Activated CD4-positive, alpha-beta memory T cell treated with anti-CD3 and anti-CD28 coated beads, Interleukin-2, amount 10 ng/mL, durations not matched to agents 7 days and 5 days (primary cell): ENCODE data around the gene INPP5A. TPM values are rescaled to one million over a fixed set of nuclear protein-coding genes. Genes with fewer than 3 reads are reported as not detected.

Source experiments
- CTCF ChIA-PET: fragments of 350-600 bp; sonication (Branson Sonifier 250); formaldehyde crosslinking; loops from one replicate; lab custom pipeline; 2021; ENCODE audit warnings: antibody characterized with exemption, inconsistent platforms; lab: Charles Lee
- POLR2A ChIA-PET: fragments of 350-600 bp; sonication (Branson Sonifier 250); formaldehyde crosslinking; loops from one replicate; lab custom pipeline; 2021; ENCODE audit warnings: antibody characterized with exemption; lab: Charles Lee
- DNase-seq: peaks from one replicate; pipeline ENCODE4 v3.0.0-alpha.2; 2020
- H3K27ac Mint-ChIP-seq: one replicate; pipeline ENCODE4 v1.8.0; 2021; ENCODE audit warnings: mild to moderate bottlenecking, mixed read lengths
- H3K27me3 Mint-ChIP-seq: one replicate; pipeline ENCODE4 v1.8.0; 2021; ENCODE audit warnings: mixed read lengths
- H3K36me3 Mint-ChIP-seq: one replicate; pipeline ENCODE4 v1.8.0; 2021; ENCODE audit warnings: low read depth, mixed read lengths
- H3K4me1 Mint-ChIP-seq: one replicate; pipeline ENCODE4 v1.8.0; 2021; ENCODE audit warnings: mixed read lengths
- H3K4me3 Mint-ChIP-seq: one replicate; pipeline ENCODE4 v1.8.0; 2021; ENCODE audit warnings: mild to moderate bottlenecking, mixed read lengths
- H3K9me3 Mint-ChIP-seq: one replicate; pipeline ENCODE4 v1.8.0; 2021; ENCODE audit warnings: mixed read lengths
- total RNA-seq, 2 experiments: library from RNA; stranded (reverse); gene quantifications; one replicate each; pipeline ENCODE4 v1.2.3, GENCODE V29; 2021

Gene INPP5A
- total RNA-seq, 2 experiments from 2014 or later = 9.3 to 9.5 TPM

- Mint-ChIP-seq H3K4me1 (peaks cover 18% of the 10 kb centered on the region), H3K36me3 (peaks cover 13% of the 10 kb centered on the region), H3K4me3 (no peak overlapping the region), H3K27ac (no peak overlapping the region), H3K27me3 (peaks cover 12% of the 10 kb centered on the region), H3K9me3 (peaks cover 3% of the 10 kb centered on the region)
- ChIA-PET POLR2A (no interaction called here), CTCF (no interaction called here)
- no peak for DNase-seq
These were observed 49.6 kb downstream of the INPP5A start for GRCh38 chr10:132587175-132587574.

GRCh38 chr10:132588301-132589013, 50.9 kb downstream of the INPP5A start:
- CTCF ChIA-PET = interaction anchor here (0.6 to 0.7 kb wide), 2 partner anchors 62 to 130 kb away, joined by 3 to 5 read pairs; no protein-coding TSS in a partner anchor
- H3K9me3 Mint-ChIP-seq = peaks cover 3% of the 10 kb centered on the region
- H3K4me3 Mint-ChIP-seq = peak overlapping the region; percentile 10

GRCh38 chr10:132589015-132589414, 51.4 kb downstream of the INPP5A start:
- Mint-ChIP-seq H3K9me3 (peaks cover 3% of the 10 kb centered on the region), H3K27me3 (peaks cover 7% of the 10 kb centered on the region), H3K4me3 (peak overlapping the region; percentile 10), H3K36me3 (peaks cover 13% of the 10 kb centered on the region), H3K4me1 (peaks cover 32% of the 10 kb centered on the region), H3K27ac (peak overlapping the region; percentile 35)
- no peak for DNase-seq
- ChIA-PET POLR2A (no interaction called here), CTCF (no interaction called here)

More at GRCh38 chr10:132588301-132589013, 50.9 kb downstream of the INPP5A start:
- H3K4me1 Mint-ChIP-seq = peaks cover 27% of the 10 kb centered on the region
- POLR2A ChIA-PET = interaction anchor here (1.2 kb wide), 1 partner anchor 49 kb away, joined by 5 read pairs; no protein-coding TSS in a partner anchor
- H3K27me3 Mint-ChIP-seq = peaks cover 7% of the 10 kb centered on the region
- peaks cover 13% of the 10 kb centered on the region for H3K36me3 Mint-ChIP-seq
- peak; percentile 54 for DNase-seq
- peak overlapping the region; percentile 35 for H3K27ac Mint-ChIP-seq

GRCh38 chr10:132589681-132590080, 52.1 kb downstream of the INPP5A start:
- POLR2A ChIA-PET = no interaction called here
- peaks cover 6% of the 10 kb centered on the region for H3K27me3 Mint-ChIP-seq

GRCh38 chr10:132590094-132590751, 52.6 kb downstream of the INPP5A start:
- ChIA-PET POLR2A (no interaction called here), CTCF (no interaction called here)
- Mint-ChIP-seq H3K27ac (no peak overlapping the region), H3K36me3 (peaks cover 13% of the 10 kb centered on the region), H3K4me3 (no peak overlapping the region), H3K4me1 (peaks cover 36% of the 10 kb centered on the region), H3K9me3 (peaks cover 3% of the 10 kb centered on the region), H3K27me3 (peaks cover 6% of the 10 kb centered on the region)
- no peak for DNase-seq

More at GRCh38 chr10:132589681-132590080, 52.1 kb downstream of the INPP5A start:
- peaks cover 3% of the 10 kb centered on the region for H3K9me3 Mint-ChIP-seq
- peaks cover 13% of the 10 kb centered on the region for H3K36me3 Mint-ChIP-seq
- DNase-seq = no peak
- H3K4me3 Mint-ChIP-seq = no peak overlapping the region
- H3K4me1 Mint-ChIP-seq = peaks cover 36% of the 10 kb centered on the region
- H3K27ac Mint-ChIP-seq = no peak overlapping the region
- CTCF ChIA-PET = no interaction called here

DNA sequence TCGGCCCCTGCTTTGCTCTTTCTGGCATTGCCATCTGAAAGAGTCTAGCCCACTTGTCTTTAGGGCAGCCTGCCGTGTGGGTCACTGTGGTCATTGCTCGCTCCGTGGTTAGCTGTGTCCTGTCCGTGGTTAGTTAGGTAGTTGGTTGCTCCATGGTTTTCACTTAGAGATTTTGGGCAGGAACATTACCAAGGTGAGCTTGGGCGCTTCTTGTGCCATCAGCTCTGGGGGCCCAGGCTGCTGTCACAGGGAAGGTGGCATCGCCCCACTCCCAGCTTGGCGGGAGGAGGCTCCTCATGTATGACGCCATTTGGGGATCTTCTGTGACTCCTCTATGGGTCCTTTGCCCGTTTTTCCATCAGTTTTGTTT, 53.1 kb downstream of the INPP5A start:
- Mint-ChIP-seq H3K4me3 (no peak overlapping the region), H3K36me3 (peaks cover 13% of the 10 kb centered on the region), H3K4me1 (peaks cover 36% of the 10 kb centered on the region), H3K27ac (no peak overlapping the region), H3K27me3 (peaks cover 6% of the 10 kb centered on the region), H3K9me3 (peaks cover 3% of the 10 kb centered on the region)
- DNase-seq = no peak
- POLR2A ChIA-PET = no interaction called here
- CTCF ChIA-PET = no interaction called here

GRCh38 chr10:132591166-132591971, 53.8 kb downstream of the INPP5A start:
- DNase-seq = no peak
- peaks cover 3% of the 10 kb centered on the region for H3K9me3 Mint-ChIP-seq
- ChIA-PET CTCF (no interaction called here), POLR2A (no interaction called here)
- no peak overlapping the region for H3K27ac Mint-ChIP-seq
- H3K4me1 Mint-ChIP-seq = peaks cover 36% of the 10 kb centered on the region
- H3K4me3 Mint-ChIP-seq = no peak overlapping the region
- H3K27me3 Mint-ChIP-seq = peaks cover 6% of the 10 kb centered on the region
- H3K36me3 Mint-ChIP-seq = peaks cover 13% of the 10 kb centered on the region

DNA sequence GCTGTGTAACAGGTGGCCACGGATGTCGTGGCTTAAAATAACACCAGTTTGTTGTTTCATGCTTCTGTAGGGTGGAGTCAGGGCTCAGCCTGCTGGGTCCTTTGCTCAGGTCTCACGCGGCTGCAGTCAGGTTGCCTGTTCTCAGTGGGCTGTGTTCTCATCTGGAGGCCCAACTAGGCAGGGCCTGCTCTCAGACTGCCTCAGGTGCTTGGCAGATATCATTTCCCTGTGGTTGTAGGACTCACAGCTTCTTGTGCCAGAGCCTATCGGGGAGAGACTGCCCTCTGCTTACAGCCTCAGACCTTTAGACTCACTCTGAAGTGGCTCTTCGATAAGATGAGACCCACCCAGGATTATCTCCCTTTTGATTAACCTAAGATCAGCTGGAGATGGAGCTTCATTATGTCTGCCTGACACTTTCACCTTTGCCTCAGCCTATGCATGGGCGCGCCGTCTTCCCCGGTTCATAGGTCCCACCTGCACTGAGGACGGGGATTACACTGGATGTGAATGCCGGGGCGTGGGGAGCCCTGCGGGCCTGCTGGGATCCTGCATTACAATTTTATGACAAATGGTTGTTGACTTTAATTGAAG, 55.3 kb downstream of the INPP5A start:
- Mint-ChIP-seq H3K36me3 (peaks cover 8% of the 10 kb centered on the region), H3K9me3 (peaks cover 13% of the 10 kb centered on the region), H3K27ac (no peak overlapping the region), H3K4me1 (peaks cover 33% of the 10 kb centered on the region), H3K27me3 (peaks cover 2% of the 10 kb centered on the region), H3K4me3 (no peak overlapping the region)
- ChIA-PET CTCF (no interaction called here), POLR2A (no interaction called here)
- no peak for DNase-seq

DNA sequence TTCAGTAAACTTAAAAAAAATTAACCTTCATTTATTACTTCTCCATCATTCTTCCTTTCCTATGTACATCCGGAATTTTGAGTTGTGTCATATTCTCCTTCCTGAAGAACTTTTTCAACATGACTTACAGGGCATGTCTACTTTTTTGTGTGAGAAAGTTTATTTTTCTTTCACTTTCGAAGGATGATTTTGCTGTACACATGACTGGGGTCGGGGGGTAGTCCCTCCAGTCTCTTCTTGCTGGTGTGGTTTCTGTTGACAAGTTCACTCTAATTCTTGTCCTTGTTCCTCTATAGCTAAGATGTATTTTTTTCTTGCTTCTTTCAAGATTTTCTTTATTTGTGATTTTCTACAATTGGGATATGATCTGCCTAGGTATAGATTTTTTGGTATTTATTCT, 55.8 kb downstream of the INPP5A start:
- Mint-ChIP-seq H3K36me3 (peaks cover 10% of the 10 kb centered on the region), H3K4me1 (peaks cover 28% of the 10 kb centered on the region), H3K27me3 (peaks cover 2% of the 10 kb centered on the region), H3K27ac (no peak overlapping the region), H3K4me3 (no peak overlapping the region), H3K9me3 (peaks cover 16% of the 10 kb centered on the region)
- POLR2A ChIA-PET = no interaction called here
- DNase-seq = no peak
- CTCF ChIA-PET = no interaction called here

GRCh38 chr10:132593900-132594876, 56.6 kb downstream of the INPP5A start:
- H3K36me3 Mint-ChIP-seq = peaks cover 11% of the 10 kb centered on the region
- CTCF ChIA-PET = no interaction called here
- no peak for DNase-seq
- H3K27ac Mint-ChIP-seq = no peak overlapping the region
- peaks cover 20% of the 10 kb centered on the region for H3K9me3 Mint-ChIP-seq
- H3K27me3 Mint-ChIP-seq = no peaks in the 10 kb centered on the region
- peaks cover 20% of the 10 kb centered on the region for H3K4me1 Mint-ChIP-seq
- no peak overlapping the region for H3K4me3 Mint-ChIP-seq
- POLR2A ChIA-PET = no interaction called here

GRCh38 chr10:132595021-132595420, 57.4 kb downstream of the INPP5A start:
- H3K27ac Mint-ChIP-seq = no peak overlapping the region
- ChIA-PET POLR2A (no interaction called here), CTCF (no interaction called here)
- H3K36me3 Mint-ChIP-seq = peaks cover 12% of the 10 kb centered on the region
- H3K4me1 Mint-ChIP-seq = peaks cover 20% of the 10 kb centered on the region
- no peak overlapping the region for H3K4me3 Mint-ChIP-seq
- no peak for DNase-seq
- H3K27me3 Mint-ChIP-seq = no peaks in the 10 kb centered on the region
- H3K9me3 Mint-ChIP-seq = peaks cover 25% of the 10 kb centered on the region

DNA sequence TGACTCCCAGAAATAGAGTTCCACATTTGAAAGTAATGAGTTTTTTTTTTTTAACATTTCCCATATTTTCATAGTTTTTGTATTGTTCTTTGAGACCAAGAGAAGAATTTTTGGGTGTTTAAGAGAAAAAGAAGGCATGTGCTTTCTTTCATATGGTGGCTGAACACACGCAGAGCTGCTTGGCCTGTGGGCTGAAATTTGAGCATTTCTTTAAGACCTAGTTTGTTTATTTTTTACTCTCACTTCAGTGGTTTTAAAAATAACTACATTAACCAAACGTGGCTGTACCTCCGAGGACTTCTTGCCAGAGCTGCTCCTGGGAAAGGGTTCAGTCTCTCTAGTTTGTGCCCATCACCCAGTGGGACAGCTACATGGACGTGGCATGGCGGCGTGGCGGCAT, 58.3 kb downstream of the INPP5A start:
- H3K9me3 Mint-ChIP-seq = peaks cover 32% of the 10 kb centered on the region
- H3K4me3 Mint-ChIP-seq = no peak overlapping the region
- H3K27ac Mint-ChIP-seq = no peak overlapping the region
- POLR2A ChIA-PET = no interaction called here
- no peak for DNase-seq
- CTCF ChIA-PET = no interaction called here
- H3K4me1 Mint-ChIP-seq = peaks cover 20% of the 10 kb centered on the region
- H3K36me3 Mint-ChIP-seq = peaks cover 13% of the 10 kb centered on the region
- H3K27me3 Mint-ChIP-seq = no peaks in the 10 kb centered on the region
